Osteocyte (in vitro differentiated cells): ENCODE data around the gene TNFAIP8. TPM values are rescaled to one million over a fixed set of nuclear protein-coding genes. Genes with fewer than 3 reads are reported as not detected.
"Not testable (repeated sequence)": the region's sequence is repeated elsewhere in the genome, so short reads cannot be mapped to it uniquely, and the experiment has no call there.

Source experiments
- DNase-seq: peaks from one replicate; pipeline ENCODE4 v3.0.0; 2021; ENCODE audit warnings: mixed read lengths; ENCODE audit not compliant: unreplicated experiment; ENCODE audit errors: extremely low spot score
- H3K27ac Mint-ChIP-seq: one replicate; pipeline ENCODE4 v1.8.0; 2021; ENCODE audit warnings: mild to moderate bottlenecking, mixed read lengths; ENCODE audit not compliant: unreplicated experiment
- H3K27me3 Mint-ChIP-seq: one replicate; pipeline ENCODE4 v1.8.0; 2021; ENCODE audit warnings: mixed read lengths; ENCODE audit not compliant: unreplicated experiment
- H3K36me3 Mint-ChIP-seq: one replicate; pipeline ENCODE4 v1.8.0; 2021; ENCODE audit warnings: mixed read lengths; ENCODE audit not compliant: unreplicated experiment
- H3K4me1 Mint-ChIP-seq: one replicate; pipeline ENCODE4 v1.8.0; 2021; ENCODE audit warnings: mixed read lengths; ENCODE audit not compliant: unreplicated experiment
- H3K4me3 Mint-ChIP-seq: one replicate; pipeline ENCODE4 v1.8.0; 2021; ENCODE audit warnings: mild to moderate bottlenecking, moderate library complexity, mixed read lengths; ENCODE audit not compliant: unreplicated experiment
- H3K9me3 Mint-ChIP-seq: one replicate; pipeline ENCODE4 v1.8.0; 2021; ENCODE audit warnings: mixed read lengths; ENCODE audit not compliant: unreplicated experiment
- total RNA-seq: library from RNA; stranded (reverse); gene quantifications from 2 replicates; pipeline ENCODE4 v1.2.1, GENCODE V29; 2021
- TF ChIP-seq, protein P1 (sequence below): fragments of 200-600 bp; sonication (generic); IDR thresholded peaks from 2 replicates; pipeline ENCODE4 v1.5.0; 2021; ENCODE audit warnings: antibody characterized with exemption, mild to moderate bottlenecking, moderate library complexity

The TNFAIP8 gene
- total RNA-seq, 1 donor from 2014 or later = 13.3 TPM

DNA sequence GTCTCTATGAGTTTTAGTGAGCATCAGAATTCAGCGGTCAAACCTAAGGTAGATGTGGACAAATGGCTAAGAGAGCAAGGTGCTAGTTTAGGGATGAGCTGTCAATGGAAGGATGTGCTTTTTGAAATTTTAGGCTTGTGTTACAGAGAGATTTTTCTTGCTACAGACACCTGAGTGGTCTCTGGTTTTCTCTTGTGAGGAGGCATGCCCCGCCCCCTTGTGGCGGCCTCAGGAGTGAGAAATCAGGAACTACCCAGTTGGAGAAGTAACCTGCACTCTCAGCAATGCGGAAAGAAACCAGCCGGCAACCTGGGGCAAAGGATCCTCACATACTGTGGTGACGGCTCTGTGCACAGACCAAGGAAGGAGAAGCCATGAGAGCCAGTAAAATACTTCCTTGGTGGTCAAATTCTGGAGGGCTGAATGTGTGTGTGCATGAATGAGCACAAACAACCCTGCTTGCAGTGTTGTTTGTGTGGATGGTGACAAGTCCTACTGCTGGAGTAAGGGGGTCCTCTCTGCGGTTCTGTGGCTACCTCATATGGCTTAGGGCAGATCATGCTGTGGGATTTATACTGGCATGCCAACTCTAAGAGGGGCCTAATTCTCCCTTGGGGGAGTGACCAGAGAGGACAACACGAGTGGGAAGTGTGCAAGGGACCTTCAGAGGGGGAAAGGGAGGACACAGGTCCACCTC is 79.8 kb downstream of the TNFAIP8 start:
- no peak for DNase-seq
- TF ChIP-seq, protein P1, sequence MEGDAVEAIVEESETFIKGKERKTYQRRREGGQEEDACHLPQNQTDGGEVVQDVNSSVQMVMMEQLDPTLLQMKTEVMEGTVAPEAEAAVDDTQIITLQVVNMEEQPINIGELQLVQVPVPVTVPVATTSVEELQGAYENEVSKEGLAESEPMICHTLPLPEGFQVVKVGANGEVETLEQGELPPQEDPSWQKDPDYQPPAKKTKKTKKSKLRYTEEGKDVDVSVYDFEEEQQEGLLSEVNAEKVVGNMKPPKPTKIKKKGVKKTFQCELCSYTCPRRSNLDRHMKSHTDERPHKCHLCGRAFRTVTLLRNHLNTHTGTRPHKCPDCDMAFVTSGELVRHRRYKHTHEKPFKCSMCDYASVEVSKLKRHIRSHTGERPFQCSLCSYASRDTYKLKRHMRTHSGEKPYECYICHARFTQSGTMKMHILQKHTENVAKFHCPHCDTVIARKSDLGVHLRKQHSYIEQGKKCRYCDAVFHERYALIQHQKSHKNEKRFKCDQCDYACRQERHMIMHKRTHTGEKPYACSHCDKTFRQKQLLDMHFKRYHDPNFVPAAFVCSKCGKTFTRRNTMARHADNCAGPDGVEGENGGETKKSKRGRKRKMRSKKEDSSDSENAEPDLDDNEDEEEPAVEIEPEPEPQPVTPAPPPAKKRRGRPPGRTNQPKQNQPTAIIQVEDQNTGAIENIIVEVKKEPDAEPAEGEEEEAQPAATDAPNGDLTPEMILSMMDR = peak; percentile 65
- H3K4me1 Mint-ChIP-seq = no peaks in the 10 kb centered on the region
- H3K27ac Mint-ChIP-seq = no peak overlapping the region
- peaks cover 5% of the 10 kb centered on the region for H3K9me3 Mint-ChIP-seq
- H3K27me3 Mint-ChIP-seq = peaks cover 42% of the 10 kb centered on the region
- H3K4me3 Mint-ChIP-seq = no peak overlapping the region
- no peaks in the 10 kb centered on the region for H3K36me3 Mint-ChIP-seq

DNA sequence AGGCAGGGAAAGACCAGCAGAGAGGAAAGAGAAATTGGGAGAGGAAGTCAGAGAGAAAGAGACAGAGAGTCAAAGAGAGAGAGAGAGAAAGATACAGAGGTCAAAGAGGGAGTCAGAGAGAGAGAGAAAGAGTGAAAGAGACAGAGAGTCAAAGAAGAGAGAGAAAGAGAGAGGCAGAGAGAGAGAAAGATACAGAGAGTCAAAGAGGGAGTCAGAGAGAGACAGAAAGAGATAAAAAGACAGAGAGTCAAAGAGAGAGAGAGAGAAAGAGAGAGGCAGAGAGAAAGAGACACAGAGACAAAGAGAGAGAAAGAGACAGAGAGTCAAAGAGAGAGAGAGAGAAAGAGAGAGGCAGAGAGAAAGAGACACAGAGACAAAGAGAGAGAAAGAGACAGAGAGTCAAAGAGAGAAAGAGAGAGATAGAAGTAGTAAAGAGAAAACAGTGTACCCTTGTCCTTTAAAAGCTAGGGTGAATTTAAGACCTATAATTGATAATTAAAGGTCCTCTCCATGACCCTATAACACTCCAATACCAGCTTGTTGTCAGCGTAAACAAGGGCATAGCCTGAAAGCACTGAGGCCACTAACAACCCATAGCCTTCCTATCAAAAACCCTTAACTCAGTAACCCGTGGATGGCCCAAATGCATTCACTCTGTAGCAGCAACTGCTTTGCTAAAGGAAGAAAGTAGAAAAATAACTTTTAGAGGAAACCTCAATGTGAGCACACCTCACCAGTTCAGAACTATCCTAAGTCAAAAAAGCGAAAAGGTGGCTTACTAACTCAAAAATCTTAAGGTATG is 82.2 kb downstream of the TNFAIP8 start:
- H3K27me3 Mint-ChIP-seq = peaks cover 61% of the 10 kb centered on the region
- H3K9me3 Mint-ChIP-seq, DNase-seq, H3K36me3 Mint-ChIP-seq, H3K27ac Mint-ChIP-seq, H3K4me1 Mint-ChIP-seq, H3K4me3 Mint-ChIP-seq: not testable (repeated sequence)

DNA sequence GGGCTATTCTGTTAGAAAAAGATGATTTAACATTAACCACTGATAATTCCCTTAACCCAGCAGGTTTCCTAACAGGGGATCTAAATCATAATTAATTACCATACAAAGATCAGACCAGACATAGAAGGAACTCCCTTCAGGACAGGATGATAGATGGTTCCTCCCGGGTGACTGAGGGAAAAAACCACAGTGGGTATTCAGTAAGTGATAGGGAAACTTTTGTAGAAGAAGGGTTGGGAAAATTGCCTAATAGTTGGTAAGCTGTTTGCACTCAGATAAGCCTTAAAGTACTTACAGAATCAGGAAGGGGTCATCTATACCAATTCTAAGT is 82.7 kb downstream of the TNFAIP8 start:
- peaks cover 63% of the 10 kb centered on the region for H3K27me3 Mint-ChIP-seq
- not testable (repeated sequence) for H3K4me1 Mint-ChIP-seq, H3K9me3 Mint-ChIP-seq, H3K27ac Mint-ChIP-seq, DNase-seq, H3K4me3 Mint-ChIP-seq, H3K36me3 Mint-ChIP-seq

DNA sequence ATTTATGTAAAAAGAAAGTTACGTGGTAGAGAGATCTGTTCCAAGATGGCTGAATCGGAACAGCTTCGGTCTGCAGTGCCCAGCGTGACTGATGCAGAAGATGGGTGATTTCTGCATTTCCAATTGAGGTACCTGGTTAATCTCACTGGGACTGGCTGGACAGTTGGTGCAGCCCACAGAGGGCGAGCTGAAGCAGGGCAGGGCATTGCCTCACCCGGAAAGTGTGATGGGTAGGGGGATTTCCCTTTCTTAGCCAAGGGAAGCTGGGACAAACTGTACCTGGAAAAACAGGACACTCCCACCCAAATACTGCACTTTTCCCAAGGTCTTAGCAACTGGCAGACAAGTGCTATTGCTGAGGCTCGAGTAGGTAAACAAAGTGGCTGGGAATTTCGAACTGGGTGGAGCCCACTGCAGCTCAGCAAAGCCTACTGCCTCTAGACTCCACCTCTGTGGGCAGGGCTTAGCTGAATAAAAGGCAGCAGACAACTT is 83.4 kb downstream of the TNFAIP8 start:
- H3K9me3 Mint-ChIP-seq = peaks cover 6% of the 10 kb centered on the region
- H3K4me1 Mint-ChIP-seq = no peaks in the 10 kb centered on the region
- H3K27ac Mint-ChIP-seq = no peak overlapping the region
- no peak overlapping the region for H3K4me3 Mint-ChIP-seq
- H3K27me3 Mint-ChIP-seq = peaks cover 66% of the 10 kb centered on the region
- TF ChIP-seq, protein P1 = no peak
- no peaks in the 10 kb centered on the region for H3K36me3 Mint-ChIP-seq
- DNase-seq = no peak

DNA sequence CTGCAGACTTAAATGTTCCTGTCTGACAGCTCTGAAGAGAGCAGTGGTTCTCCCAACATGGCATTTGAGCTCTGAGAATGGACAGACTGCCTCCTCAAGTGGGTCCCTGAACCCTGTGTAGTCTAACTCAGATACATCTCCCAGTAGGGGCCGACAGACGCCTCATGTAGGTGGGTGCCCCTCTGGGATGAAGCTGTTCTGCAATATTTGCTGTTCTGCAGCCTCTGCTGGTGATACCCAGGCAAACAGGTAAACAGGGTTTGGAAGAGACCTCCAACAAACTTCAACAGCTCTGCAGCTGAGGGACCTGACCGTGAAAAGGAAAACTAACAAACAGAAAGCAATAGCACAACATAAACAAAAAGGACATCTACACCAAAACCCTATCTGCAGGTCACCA is 83.8 kb downstream of the TNFAIP8 start:
- H3K4me1 Mint-ChIP-seq, DNase-seq, H3K27ac Mint-ChIP-seq, H3K9me3 Mint-ChIP-seq, H3K4me3 Mint-ChIP-seq, H3K36me3 Mint-ChIP-seq: not testable (repeated sequence)
- H3K27me3 Mint-ChIP-seq = peaks cover 69% of the 10 kb centered on the region

DNA sequence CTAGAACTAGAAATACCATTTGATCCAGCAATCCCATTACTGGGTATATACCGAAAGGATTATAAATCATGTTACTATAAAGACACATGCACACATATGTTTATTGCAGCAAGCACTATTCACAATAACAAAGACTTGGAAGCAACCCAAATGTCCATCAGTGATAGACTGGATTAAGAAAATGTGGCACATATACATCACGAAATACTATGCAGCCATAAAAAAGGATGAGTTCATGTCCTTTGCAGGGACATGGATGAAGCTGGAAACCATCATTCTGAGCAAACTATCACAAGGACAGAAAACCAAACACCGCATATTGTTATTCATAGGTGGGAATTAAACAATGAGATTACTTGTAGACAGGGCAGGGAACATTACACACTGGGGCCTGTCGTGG is 88.8 kb downstream of the TNFAIP8 start:
- not testable (repeated sequence) for H3K4me3 Mint-ChIP-seq, H3K36me3 Mint-ChIP-seq, H3K4me1 Mint-ChIP-seq, H3K27ac Mint-ChIP-seq, DNase-seq
- H3K9me3 Mint-ChIP-seq = peaks cover 15% of the 10 kb centered on the region
- peaks cover 54% of the 10 kb centered on the region for H3K27me3 Mint-ChIP-seq

DNA sequence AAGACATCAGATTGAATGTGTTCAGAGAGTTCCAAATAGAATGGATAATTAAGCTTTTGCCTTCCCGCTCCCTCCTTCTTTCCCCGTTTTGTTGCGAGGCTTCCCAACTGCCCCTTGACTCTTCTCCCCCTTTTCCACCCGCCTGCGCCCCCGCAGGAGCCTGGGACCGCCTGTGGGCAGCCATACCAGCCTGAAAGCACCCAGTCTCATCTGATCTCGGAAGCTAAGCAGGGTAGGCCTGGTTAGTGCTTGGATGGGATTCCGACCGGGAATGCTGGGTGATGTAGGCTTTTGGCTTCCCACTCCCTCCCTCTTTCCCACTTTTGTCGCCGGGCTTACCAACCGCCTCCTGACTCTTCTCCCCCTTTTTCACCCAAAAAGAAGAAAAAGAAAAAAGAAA is 89.7 kb downstream of the TNFAIP8 start:
- Mint-ChIP-seq H3K27me3 (peaks cover 45% of the 10 kb centered on the region), H3K4me3 (no peak overlapping the region), H3K36me3 (peaks cover 2% of the 10 kb centered on the region), H3K4me1 (no peaks in the 10 kb centered on the region), H3K9me3 (peaks cover 15% of the 10 kb centered on the region), H3K27ac (no peak overlapping the region)
- TF ChIP-seq, protein P1 = no peak
- no peak for DNase-seq
